Cardiac fibroblast (primary cell): Measurements from ENCODE around the gene NCBP1.
"Not testable (repeated sequence)": the region's sequence is repeated elsewhere in the genome, so short reads cannot be mapped to it uniquely, and the experiment has no call there.

Source experiments
- DNase-seq, 2 donors: peaks; one replicate each; pipeline versions ENCODE4 v3.0.0 to v3.0.0-alpha.2; 2010; ENCODE audit warnings: low read depth in 2 of 2
- H3K4me3 ChIP-seq, 2 donors: replicated peaks in 1 of 2; 1 replicate in 1 of 2; 2 replicates in 1 of 2; pipeline ENCODE4 v1.5.1; 2011; ENCODE audit warnings: low read depth in 2 of 2, low read length in 2 of 2, mild to moderate bottlenecking in 2 of 2, moderate library complexity in 1 of 2
- CTCF ChIP-seq: IDR thresholded peaks from one replicate; pipeline ENCODE4 v1.5.1; 2011; ENCODE audit warnings: low read depth, mild to moderate bottlenecking, low read length, inconsistent platforms

Gene NCBP1

GRCh38 chr9:97695995-97696802, 62.6 kb downstream of the NCBP1 start:
- TF ChIP-seq CTCF = no peak
- peak overlapping the region; percentile 80 to 83 for H3K4me3 ChIP-seq
- DNase-seq = peak in 1 of 2 donors; percentile 36

GRCh38 chr9:97696803-97697601, 63.4 kb downstream of the NCBP1 start, which contains the start of gene XPA:
Gene XPA, minus strand, starts transcription at chr9:97697340. Its CDS starts 48 bp downstream, at chr9:97697292.
- peak; percentile 95 for DNase-seq
- TF ChIP-seq CTCF = no peak
- H3K4me3 ChIP-seq = peak within 1 kb of the TSS; percentile 80 to 83

GRCh38 chr9:97697837-97698236, 64.2 kb downstream of the NCBP1 start:
- TF ChIP-seq CTCF = no peak
- H3K4me3 ChIP-seq = no peak overlapping the region
- no peak for DNase-seq

- TF ChIP-seq CTCF = no peak
- H3K4me3 ChIP-seq = no peak overlapping the region
- DNase-seq = no peak
Observed at GRCh38 chr9:97698865-97699264, 65.2 kb downstream of the NCBP1 start.

- not testable (repeated sequence) for DNase-seq, H3K4me3 ChIP-seq
Observed at GRCh38 chr9:97699281-97699680, 65.7 kb downstream of the NCBP1 start.

- not testable (repeated sequence) for H3K4me3 ChIP-seq, DNase-seq
Observed at GRCh38 chr9:97699824-97700223, 66.2 kb downstream of the NCBP1 start.

GRCh38 chr9:97703437-97704344, 70.1 kb downstream of the NCBP1 start:
- no peak for TF ChIP-seq CTCF
- DNase-seq = peak; percentile 87 to 93

More at GRCh38 chr9:97703437-97704344, 70.1 kb downstream of the NCBP1 start:
- H3K4me3 ChIP-seq = no peak overlapping the region
